Motor neuron (in vitro differentiated cells): ENCODE results near the gene OPCML. TPM values are rescaled to one million over a fixed set of nuclear protein-coding genes. Genes with fewer than 3 reads are reported as not detected.

Source experiments
- ATAC-seq, 8 experiments: fragments of 200-7000 bp; cut with Tn5 transposase; replicated peaks in 6 of 8; 2 replicates each; pipeline ENCODE4 v1.8.0; 2021; ENCODE audit warnings: mild to moderate bottlenecking in 8 of 8, moderate library complexity in 8 of 8
- H3K27ac ChIP-seq, 2 donors: fragments of 250-450 bp; sonication (Bioruptor Pico); 2 replicates each; pipeline ENCODE4 v1.9.0; 2021; ENCODE audit warnings: antibody characterized with exemption in 2 of 2, mild to moderate bottlenecking in 2 of 2, moderate library complexity in 1 of 2
- H3K4me1 ChIP-seq, 2 donors: fragments of 250-450 bp; sonication (Bioruptor Pico); replicated peaks in 1 of 2; 2 replicates each; pipeline ENCODE4 v1.6.1; 2021; ENCODE audit warnings: antibody characterized with exemption in 2 of 2, mild to moderate bottlenecking in 2 of 2, moderate library complexity in 1 of 2
- H3K4me3 ChIP-seq, 5 donors: fragments of 250-450 bp; sonication (Bioruptor Pico); 2 replicates each; pipeline ENCODE4 v1.9.0; 2021; ENCODE audit warnings: antibody characterized with exemption in 5 of 5, mild to moderate bottlenecking in 5 of 5, moderate library complexity in 4 of 5
- WGBS, 10 experiments: fragments of 450-650 bp; shearing (Covaris generic); methylation state at CpG; one replicate each; pipeline ENCODE4 v1.0.0; 2022; 5-methylcytosine and 5-hydroxymethylcytosine counted together
- in situ Hi-C, 9 experiments: fragments of 400-800 bp; cut with MboI; loops; one replicate each; pipeline ENCODE4 v1.15.0; 2021; ENCODE audit warnings: low sequenced_read_pairs in 9 of 9, low pct_unique_long_range_greater_than_20kb in 2 of 9; ENCODE audit not compliant: unreplicated experiment in 9 of 9
- total RNA-seq, 8 experiments: library from RNA; unstranded; fragments of 300-600 nt; gene quantifications; 2 replicates each; pipeline versions ENCODE4 v1.2.3 to v1.2.4, GENCODE V29; 2022

OPCML gene
- total RNA-seq, 8 experiments from 2014 or later = 0.40 to 20.1 (median 7.2) TPM

DNA sequence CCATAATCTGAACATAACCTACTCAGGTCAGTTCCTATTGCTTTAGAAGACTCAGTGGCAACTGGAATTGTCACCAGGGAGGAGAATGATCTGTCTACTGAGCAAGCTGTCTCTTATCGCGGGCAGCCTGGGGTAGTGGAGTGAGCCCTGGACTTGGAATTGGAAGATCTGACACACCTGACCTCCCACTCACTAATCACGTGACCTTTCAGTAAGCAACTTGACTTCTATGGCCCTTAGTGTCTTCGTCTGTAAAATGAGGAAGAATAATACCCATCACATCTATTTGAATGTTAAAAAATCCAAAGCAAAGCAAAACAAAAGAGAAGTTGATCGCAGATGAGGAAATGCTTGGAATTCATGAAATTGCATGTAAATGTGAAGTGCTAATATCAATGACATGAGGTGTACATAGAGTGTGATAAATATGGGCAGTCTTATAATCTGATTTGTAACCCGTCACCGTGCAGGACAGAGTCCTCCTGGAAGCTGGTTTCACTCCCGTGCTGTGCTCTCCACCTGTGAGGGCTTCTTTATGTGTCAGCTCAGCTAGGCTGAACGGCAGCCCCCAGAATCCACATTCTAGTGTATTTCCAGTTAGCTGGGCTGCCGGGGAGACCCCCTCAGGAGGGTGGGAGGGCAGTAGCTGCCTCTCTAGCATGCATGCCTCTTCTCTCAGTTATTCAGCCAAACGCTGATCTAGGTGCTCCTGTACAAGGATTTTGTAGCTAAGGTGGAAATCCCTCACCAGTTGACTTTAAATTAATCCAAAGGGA lies 482.9 kb downstream of the OPCML start:
- H3K4me1 ChIP-seq = peaks cover 40 to 49% of the 10 kb centered on the region in 2 donors
- 36 to 77% (median 65%) methylated on average over 2 to 9 of the region's 11 CpGs for WGBS, 10 experiments
- H3K27ac ChIP-seq = no peak overlapping the region
- in situ Hi-C loops = loop anchor here in 2 of 9 experiments (25.0 kb wide), 3 partner anchors 912 to 1362 kb away; no protein-coding TSS in a partner anchor
- no peak for ATAC-seq
- H3K4me3 ChIP-seq = no peak overlapping the region

DNA sequence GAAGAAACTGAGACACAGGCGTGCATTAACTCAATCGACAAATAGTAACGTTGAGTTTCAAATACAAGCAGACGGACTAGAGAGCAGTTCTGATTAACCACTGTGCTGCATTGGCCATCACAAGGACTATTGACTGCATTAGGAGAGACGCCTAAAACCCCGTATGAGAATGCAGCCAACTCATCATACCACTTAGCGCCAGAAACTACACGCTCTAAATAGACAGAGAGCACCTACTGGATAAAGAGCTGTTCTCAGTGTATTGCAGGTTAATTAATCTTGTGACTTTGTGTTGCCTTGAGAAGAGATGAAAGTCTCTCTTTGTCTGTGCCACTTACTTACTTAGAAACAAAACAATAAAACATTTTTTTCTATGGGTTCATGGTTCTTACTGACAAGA lies 484.0 kb downstream of the OPCML start:
- WGBS, 10 experiments = 39 to 100% (median 87%) methylated on average over 2 to 8 of the region's 8 CpGs; no CpG with 5 or more reads in 2 of the 10 experiments
- H3K27ac ChIP-seq = no peak overlapping the region
- in situ Hi-C loops = no loop called here

DNA sequence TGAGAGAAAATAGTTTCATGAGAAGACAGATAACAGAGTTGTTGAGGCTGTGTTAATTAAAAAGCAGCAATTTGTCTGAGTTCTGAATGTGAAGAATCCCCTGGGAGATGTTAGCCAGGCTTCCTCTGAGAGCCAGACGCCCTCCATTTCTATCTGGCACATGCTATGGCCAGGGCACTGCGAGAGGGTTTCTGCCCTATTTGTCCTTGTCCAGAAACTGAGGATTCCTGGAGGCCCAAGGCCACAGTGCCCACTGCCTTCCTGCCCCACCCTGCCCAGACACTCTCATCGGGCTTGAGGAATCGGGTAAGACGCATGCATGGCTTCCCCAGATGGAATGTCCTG lies 484.6 kb downstream of the OPCML start:
- 38 to 50% (median 40%) methylated on average over 1 to 2 of the region's 5 CpGs; no CpG with 5 or more reads in 7 of the 10 experiments for WGBS, 10 experiments
- H3K4me1 ChIP-seq = peaks cover 45 to 63% of the 10 kb centered on the region in 2 donors
- H3K27ac ChIP-seq = no peak overlapping the region
- no peak overlapping the region for H3K4me3 ChIP-seq
- ATAC-seq = peak in 5 of 8 experiments; percentile 49 to 60 (median 58)
- in situ Hi-C loops = no loop called here

More for the DNA sequence above, 484.0 kb downstream of the OPCML start:
- Histone ChIP-seq H3K4me3 (no peak overlapping the region), H3K4me1 (peaks cover 40 to 57% of the 10 kb centered on the region in 2 donors)
- ATAC-seq = peak in 5 of 8 experiments; percentile 39 to 60 (median 53)

DNA sequence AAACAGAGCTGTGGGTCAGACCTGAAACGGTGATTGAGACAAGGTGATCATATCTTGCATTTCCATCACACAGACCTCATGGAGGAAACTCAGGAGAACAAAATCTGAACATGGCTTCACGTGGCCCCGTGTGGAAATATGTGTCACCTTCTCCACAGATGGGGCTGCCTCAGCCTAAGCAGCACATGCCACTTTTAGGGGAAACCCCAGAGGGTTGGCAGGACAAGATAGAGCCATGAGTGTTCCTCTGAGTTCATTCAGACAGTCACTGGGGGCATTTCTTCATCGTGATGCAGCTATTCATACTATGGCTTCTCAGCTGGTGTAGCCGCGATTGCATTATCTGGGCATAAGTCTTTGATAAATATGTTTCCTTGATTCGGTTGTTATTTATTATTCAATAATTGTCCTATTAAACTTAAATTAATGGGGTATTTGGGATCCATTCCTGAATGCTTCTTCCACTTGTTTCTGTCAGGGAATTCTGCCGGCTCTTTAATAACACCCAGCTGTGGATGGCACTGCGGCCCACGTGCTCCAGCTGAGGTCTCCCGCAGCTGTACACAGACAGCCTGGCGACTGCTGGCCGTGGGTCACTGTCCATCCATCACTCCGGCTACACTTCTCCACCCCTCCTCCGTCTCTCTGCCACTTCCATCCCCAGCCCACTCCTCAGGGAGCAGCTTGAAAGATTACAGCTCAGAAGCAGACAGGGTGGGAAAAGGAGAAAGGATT lies 485.1 kb downstream of the OPCML start:
- WGBS, 10 experiments = 0 to 100% (median 23%) methylated on average over 2 to 12 of the region's 15 CpGs; no CpG with 5 or more reads in 2 of the 10 experiments
- ATAC-seq = peak in 7 of 8 experiments; percentile 31 to 96 (median 94)
- Histone ChIP-seq H3K27ac (no peak overlapping the region), H3K4me1 (peaks cover 50 to 68% of the 10 kb centered on the region in 2 donors), H3K4me3 (no peak overlapping the region)
- in situ Hi-C loops = no loop called here

DNA sequence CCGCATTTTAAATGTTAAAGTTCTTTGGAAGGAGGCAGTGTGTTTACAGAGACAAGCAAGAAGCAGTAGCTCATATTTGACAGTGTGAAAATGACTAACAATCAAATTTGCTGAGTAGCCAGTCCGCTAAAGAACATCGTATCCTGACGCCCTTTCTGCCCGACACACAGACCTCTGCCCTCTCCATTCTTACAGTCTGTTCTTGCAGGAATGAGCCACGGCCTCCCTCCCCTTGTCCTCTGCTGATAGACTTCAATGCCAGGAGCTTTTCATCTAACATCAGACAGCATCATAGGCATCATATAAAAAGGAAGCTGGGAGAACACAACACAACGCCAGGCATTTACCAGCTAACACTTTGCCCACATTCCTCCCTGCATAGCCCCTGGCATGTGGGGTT lies 486.0 kb downstream of the OPCML start:
- Histone ChIP-seq H3K4me3 (no peak overlapping the region), H3K27ac (no peak overlapping the region), H3K4me1 (peaks cover 60 to 77% of the 10 kb centered on the region in 2 donors)
- in situ Hi-C loops = no loop called here
- ATAC-seq = no peak
- WGBS, 10 experiments = 40 to 100% (median 69%) methylated on average over 1 to 6 of the region's 7 CpGs; no CpG with 5 or more reads in 3 of the 10 experiments

DNA sequence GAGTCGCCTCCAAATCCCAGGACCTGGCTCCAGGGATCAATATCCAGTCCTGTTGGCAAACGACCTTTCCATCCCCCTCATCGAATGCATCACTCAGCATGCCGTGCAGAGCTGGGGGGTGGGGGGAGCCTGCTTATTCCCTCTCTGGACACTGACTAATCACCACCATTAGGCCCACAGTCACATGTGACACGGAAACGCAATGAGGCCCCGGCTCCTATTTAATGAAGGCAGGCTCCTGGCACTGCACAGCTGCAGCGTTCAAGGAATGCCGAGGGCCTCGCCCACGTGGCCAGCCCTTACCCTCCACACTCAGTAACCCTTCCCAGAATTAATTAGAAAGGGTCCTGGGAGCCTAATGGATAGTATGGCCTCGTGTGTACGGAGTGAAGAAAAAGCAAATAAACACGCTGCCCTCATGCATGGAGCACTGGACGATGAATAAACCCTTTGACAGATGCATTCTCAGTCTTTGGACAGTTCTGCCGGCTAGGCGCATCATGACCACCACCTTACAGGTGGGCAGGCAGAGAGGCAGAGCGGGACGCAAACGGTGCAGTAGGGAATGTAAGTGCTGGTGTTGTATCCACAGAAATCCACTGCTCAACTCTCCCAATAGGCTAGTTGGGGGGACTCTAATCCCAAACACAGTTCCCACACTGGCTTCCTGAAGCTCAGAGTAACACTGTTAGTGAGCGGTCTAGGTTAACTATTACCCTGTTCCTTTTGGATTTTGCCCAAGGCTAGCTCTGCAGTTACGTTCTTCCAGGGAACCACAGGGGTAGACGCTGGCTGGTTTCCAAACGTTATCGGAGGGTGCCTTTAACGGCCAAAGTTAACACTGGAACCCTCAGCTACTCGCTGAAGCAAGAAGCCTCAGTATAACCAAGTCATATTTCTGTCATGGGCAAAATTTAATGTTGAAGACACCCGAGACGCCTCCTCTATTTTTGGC lies 490.1 kb downstream of the OPCML start:
- in situ Hi-C loops = no loop called here
- WGBS, 10 experiments = 34 to 92% (median 74%) methylated on average over 2 to 16 of the region's 29 CpGs; no CpG with 5 or more reads in 1 of the 10 experiments
- Histone ChIP-seq H3K4me3 (no peak overlapping the region), H3K4me1 (peaks cover 45 to 50% of the 10 kb centered on the region in 2 donors), H3K27ac (peak overlapping the region; percentile 38 to 45)
- peak in 5 of 8 experiments; percentile 91 to 95 (median 93) for ATAC-seq

DNA sequence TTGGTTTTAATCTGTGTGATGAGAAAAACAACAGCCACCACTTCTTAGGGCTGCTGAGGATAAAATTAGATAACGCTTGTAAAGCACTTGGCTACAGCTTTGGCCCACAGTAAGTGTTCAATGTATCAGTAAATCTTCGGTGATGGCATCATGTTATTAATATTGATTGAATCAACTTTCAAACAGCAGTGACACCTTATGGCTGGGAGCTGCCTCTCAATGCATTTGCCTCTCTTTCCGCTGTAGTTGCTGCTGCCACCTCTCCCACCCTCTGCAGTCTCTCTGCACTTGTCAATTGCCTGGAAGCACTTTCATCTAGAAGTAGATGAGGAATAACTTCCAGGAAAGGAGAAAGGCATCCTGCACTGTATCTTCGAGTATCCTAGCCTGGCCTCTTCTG lies 491.1 kb downstream of the OPCML start:
- ATAC-seq = peak in 5 of 8 experiments; percentile 17 to 44 (median 25)
- H3K4me3 ChIP-seq = no peak overlapping the region
- 11 to 90% (median 64%) methylated on average over 1 to 4 of the region's 4 CpGs for WGBS, 10 experiments
- in situ Hi-C loops = no loop called here
- H3K4me1 ChIP-seq = peaks cover 35 to 40% of the 10 kb centered on the region in 2 donors
- peak overlapping the region in 1 of 2 donors; percentile 38 for H3K27ac ChIP-seq

DNA sequence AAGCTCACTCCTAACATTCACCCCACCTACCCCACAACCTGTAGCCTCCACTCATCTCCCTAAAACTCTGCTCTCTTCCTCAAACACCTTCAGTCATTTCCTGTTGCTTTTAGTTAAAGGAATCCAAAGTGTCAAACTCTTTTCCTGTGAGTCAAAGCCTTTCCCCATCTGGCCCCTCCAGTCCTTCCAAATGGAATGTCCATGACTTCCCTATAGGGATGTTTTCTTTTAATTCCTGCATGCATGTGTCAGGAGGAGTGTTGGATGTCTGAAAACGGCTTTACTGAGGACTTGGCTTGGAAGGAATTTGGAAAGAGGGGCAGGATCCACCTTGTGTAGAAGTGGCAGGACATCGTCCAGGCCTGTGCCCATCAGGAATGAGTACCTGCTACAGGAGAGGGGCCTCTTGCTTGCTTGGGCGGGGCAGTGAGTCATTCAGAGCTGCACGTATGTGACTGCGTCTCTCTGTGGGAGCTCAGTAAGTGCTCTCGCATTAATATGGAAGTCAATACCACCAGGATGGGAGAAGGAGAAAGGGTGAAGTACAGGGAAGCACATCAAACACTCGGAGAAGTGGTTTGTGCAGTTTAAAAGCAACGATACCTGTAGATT lies 491.9 kb downstream of the OPCML start:
- WGBS, 10 experiments = 20 to 80% (median 51%) methylated on average over 1 to 7 of the region's 8 CpGs; no CpG with 5 or more reads in 4 of the 10 experiments
- peaks cover 32 to 43% of the 10 kb centered on the region in 2 donors for H3K4me1 ChIP-seq
- in situ Hi-C loops = no loop called here
- no peak overlapping the region for H3K4me3 ChIP-seq
- H3K27ac ChIP-seq = no peak overlapping the region
- ATAC-seq = peak in 6 of 8 experiments; percentile 10 to 65 (median 38)

DNA sequence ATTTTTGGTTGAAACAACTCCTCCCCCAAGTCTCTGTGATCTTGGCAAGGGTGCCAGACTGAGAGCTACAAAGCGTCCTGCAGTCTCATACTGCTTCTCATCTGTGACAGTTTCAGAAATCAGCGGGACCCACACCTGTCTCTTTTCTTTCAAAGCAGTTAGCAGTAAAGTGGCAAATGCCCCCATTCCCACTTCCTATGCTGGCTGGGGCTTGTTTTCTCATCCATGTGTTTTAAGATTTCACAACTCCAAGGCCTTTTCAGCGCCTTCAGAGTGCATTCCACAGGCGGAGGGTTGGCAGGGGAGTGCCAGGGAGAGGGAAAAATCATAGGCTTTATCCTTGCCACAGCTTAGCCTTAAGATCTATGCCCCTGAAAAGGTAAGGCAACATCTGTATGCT lies 493.5 kb downstream of the OPCML start:
- ATAC-seq = no peak
- in situ Hi-C loops = no loop called here
- WGBS, 10 experiments = 0 to 100% (median 92%) methylated on average over 1 to 4 of the region's 4 CpGs; no CpG with 5 or more reads in 3 of the 10 experiments
- H3K4me1 ChIP-seq = peaks cover 35 to 56% of the 10 kb centered on the region in 2 donors
- H3K4me3 ChIP-seq = no peak overlapping the region
- no peak overlapping the region for H3K27ac ChIP-seq

DNA sequence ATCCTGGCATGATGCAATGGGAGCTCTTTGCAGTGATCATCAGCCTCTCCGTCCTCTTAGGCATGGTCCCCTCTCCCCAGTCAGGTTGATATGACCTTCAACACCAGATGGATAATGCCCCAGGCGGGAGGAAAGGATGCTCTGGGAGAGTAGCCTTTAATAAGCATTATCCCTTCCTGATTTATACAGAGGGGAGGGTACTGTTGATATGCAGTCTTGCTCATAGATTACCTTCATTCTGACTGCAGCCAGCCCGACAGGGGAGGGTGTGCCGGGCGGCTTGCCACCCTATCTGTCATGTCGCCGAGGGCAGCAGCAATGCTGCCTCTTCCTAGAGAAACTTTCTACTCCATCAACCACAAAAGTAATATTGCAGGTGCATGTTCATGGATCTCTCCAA lies 497.4 kb downstream of the OPCML start:
- peak overlapping the region in 1 of 2 donors; percentile 51 for H3K27ac ChIP-seq
- in situ Hi-C loops = no loop called here
- ATAC-seq = peak in 5 of 8 experiments; percentile 45 to 95 (median 56)
- no peak overlapping the region for H3K4me3 ChIP-seq
- WGBS, 10 experiments = 33 to 90% (median 65%) methylated on average over 1 to 7 of the region's 7 CpGs; no CpG with 5 or more reads in 5 of the 10 experiments
- peaks cover 3 to 23% of the 10 kb centered on the region in 2 donors for H3K4me1 ChIP-seq

DNA sequence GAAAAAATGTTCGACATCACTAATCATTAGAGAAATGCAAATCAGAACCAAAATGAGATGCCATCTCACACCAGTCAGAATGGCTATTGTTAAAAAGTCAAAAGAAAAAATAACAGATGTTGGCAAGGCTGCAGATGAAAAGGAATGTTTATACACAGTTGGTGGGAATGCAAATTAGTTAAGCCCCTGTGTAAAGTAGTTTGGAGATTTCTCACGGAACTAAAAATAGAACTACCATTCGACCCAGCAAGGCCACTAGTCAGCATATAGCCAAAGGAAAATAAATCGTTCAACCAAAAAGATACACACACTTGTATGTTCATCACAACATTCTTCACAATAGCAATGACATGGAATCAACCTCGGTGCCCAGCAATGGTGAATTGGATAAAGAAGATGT lies 503.2 kb downstream of the OPCML start:
- H3K4me3 ChIP-seq = no peak overlapping the region
- in situ Hi-C loops = no loop called here
- WGBS, 10 experiments = 18 to 88% (median 39%) methylated on average over 1 to 5 of the region's 5 CpGs
- H3K27ac ChIP-seq = no peak overlapping the region
- peak in 5 of 8 experiments; percentile 48 to 84 (median 68) for ATAC-seq
- peaks cover 10 to 19% of the 10 kb centered on the region in 2 donors for H3K4me1 ChIP-seq

DNA sequence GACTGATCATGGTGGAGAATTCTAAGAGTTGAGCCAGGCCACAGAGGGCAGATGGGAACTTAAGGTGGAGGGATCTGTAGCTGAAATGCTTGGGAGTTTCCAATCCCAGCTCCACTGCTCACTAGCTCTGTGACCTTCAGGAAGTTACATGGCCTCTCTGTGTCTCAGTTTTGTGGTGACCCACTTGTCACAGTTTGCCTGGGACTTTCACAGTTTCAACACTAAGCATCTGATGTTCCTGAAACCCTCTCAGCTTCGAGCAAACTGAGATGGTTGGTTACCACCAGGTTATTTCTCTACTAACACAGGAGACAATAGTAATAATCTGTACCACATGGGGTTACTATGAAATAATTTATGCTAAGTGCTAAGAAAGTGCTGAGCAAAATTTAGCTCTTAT lies 505.3 kb downstream of the OPCML start:
- 57 to 88% (median 62%) methylated on average over 1 of the region's 1 CpG; no CpG with 5 or more reads in 6 of the 10 experiments for WGBS, 10 experiments
- H3K4me1 ChIP-seq = peaks cover 18 to 33% of the 10 kb centered on the region in 2 donors
- no peak overlapping the region for H3K4me3 ChIP-seq
- no peak overlapping the region for H3K27ac ChIP-seq
- in situ Hi-C loops = no loop called here
- no peak for ATAC-seq
